Fibroblast of peridontal ligament (primary cell): Measurements from ENCODE around the gene TARDBP.
"Not testable (repeated sequence)": the region's sequence is repeated elsewhere in the genome, so short reads cannot be mapped to it uniquely, and the experiment has no call there.

Experiments used
- DNase-seq: peaks from one replicate; pipeline ENCODE4 v3.0.0-alpha.2; 2010; ENCODE audit errors: extremely low read depth

The TARDBP gene

DNA sequence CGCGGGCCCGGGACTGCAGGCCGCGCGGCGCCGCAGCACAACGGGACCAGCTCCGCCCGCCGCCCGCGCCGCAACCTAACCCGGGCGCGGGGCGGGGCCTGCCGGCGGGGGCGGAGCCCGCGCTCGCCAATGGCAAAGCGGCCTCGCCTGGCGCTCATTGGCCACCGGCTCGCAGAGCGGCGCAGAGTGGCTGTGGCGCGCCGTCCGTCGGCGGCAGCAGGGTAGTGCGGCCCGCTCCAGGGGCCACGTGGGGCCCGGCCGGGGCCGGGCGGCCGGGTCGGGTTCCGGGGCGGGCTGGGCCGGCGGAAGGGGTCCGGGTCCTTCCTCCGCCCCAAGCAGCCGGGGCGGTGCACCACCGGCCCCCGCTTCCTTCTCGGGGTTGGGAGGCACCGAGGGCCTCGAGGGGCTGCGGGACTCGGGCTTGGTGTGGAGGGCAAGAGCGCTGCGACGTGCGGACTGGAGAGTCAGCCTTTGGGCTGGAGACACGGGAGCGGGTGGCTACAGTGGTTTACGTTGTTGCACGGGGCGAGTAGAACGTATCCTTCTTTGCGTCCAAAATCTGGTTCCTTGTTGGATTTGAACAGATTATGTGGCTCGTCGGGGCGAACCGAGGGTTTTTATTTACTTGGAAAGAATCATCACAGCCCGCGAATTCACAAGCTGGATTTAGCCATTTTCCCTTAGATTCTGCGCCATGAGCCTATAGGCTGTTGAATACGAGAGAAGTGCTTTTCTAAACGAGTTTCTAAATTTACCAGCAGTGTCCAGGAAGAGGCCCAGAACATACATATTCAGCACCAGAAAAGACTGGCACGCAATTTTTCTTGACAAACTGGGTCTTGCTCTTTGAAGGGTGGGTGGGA lies 47.7 kb downstream of the TARDBP start, which contains the start of gene SRM:
Gene SRM (minus strand): TSS at position 51 of the 863 bp plus-strand sequence. CDS start 75 bp downstream, outside the sequence.
- DNase-seq = peak; percentile 79

GRCh38 chr1:11061652-11062365 lies 49.4 kb downstream of the TARDBP start:
- no peak for DNase-seq

- peak; percentile 68 for DNase-seq
Observed at GRCh38 chr1:11062965-11063401, 50.5 kb downstream of the TARDBP start.

GRCh38 chr1:11063937-11064537 lies 51.6 kb downstream of the TARDBP start:
- not testable (repeated sequence) for DNase-seq

- DNase-seq = no peak
Observed at GRCh38 chr1:11064942-11065341, 52.5 kb downstream of the TARDBP start.

DNA sequence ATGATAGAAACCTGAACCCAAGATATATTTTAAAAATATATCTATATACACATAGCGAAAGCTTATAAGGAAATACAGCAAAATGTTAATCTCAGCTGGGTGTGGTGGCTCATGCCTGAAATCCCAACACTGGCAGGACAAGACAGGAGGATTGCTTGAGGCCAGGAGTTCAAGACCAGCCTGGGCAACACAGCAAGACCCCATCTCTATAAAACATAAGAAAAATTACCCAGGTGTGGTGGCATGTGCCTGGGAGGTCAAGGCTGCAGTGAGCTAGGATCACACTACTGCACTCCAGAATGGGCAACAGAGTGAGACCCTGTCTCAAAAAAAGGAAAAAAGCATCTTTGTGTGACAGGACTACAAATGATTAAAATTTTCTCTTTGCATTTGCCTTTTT lies 53.3 kb downstream of the TARDBP start:
- DNase-seq = no peak

DNA sequence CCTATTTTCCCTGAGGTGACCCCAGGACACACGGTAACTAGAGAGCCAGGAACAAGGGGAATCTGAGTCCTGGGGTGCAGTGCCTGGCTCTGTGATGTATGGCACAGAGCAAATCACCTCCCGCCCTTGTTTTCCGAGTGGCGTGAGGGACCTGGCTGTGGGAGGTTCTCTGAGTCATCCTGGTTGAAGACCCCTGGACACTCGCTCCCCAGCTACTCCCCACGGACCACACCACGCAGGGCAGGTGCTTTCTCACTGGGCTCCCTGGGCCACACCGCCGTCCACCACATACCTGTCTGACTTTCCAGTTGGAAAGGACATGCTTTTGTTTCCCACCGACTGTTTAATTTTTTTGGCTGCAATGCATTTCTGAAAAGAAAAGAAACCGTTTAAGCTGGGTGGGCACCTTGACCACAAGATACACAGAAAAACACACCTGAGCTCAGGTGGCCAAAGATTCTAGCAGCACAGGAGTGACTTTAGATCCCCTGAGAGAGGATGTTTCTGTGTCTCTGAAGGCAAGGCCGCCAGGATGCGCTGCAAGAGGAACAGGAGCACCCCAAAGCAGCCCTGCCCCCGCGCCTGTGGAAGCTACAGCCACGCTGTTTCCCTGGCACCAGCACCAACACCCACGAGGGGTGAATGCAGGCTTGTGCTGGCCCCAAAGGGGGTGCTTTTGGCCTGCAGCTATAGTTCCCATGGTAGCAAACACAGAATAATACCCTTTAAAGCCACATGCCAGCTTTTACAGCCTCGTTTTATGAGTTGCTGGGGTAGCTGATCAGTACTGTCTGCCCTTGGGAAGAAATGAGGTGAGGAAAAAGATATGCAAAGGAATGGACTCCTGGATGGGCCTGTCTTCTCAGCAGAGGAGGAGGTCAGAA lies 55.5 kb downstream of the TARDBP start:
- DNase-seq = no peak

DNA sequence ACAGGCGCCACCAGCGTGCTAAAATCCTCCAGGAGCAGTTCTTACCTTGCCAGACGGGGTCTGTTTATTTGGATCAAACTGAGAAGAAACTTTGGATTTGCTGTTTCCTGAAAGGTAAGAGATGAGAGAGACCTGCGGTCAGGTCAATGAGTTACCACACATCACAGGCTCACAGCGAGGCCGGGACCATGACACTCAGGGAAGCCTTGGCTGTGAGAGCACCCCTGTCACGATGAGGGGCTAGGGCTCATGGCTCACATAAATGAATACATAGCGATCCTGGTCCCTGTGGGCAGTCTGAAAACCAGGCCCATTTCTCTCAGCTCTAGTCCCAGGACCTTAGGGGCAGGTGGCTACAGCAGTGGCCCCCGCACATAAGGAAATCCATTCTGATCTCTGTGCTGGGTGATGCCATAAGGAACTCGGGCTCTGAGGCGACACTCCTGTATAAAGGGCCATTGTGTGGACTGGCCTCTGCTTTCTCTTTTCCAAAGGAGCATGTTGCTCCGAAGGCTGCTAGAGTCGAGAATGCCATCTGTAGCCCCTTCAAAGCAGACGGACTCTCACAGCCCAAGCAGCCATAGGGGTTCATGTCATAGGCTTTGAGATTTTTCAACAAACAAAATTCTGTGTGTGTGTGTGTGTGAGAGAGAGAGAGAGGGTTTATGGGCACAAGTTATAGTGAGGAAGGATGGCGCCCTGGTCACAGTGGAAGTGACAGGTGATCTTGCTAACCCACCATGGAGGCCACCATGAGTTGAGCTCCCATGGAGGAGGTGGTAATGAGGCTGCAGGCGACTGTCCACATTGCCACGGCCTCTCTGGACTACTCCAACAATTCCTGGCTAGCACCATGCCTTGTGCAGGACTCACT lies 56.4 kb downstream of the TARDBP start:
- DNase-seq = no peak

GRCh38 chr1:11070876-11071275 lies 58.4 kb downstream of the TARDBP start:
- DNase-seq = no peak

GRCh38 chr1:11071463-11072215 lies 59.2 kb downstream of the TARDBP start:
- DNase-seq = no peak

DNA sequence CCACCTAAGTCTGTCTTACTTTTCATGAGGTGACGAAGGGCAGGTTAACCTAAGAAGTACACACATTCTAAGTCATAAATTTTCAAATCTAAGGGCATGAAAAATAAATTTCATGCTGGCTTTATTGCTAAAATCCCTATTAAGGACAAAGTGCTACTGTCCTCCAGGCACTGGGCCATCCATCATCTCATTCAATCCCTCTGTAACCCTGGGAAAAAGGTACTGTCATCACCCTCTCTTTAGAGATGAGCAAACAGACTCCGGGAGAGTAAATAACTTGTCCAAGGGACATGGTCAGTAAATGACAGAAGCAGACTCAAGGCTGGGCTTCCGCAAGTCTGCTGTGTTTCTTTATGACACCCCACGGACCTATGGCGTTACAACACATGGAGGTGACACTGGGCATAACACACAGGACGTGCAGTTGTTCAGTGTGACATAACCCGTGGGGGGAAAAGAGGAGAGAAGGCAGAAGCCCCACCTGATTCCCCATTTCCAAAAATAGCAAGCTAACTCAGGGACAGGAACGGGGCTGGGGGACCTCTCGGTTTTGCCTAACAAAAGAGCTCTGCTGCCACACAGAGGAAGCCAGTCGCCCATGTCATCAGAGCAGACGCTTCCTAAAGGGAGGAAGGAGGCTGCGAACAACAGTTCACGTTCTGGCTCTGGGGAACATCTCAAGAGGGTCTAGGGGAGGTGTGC lies 59.9 kb downstream of the TARDBP start:
- no peak for DNase-seq

DNA sequence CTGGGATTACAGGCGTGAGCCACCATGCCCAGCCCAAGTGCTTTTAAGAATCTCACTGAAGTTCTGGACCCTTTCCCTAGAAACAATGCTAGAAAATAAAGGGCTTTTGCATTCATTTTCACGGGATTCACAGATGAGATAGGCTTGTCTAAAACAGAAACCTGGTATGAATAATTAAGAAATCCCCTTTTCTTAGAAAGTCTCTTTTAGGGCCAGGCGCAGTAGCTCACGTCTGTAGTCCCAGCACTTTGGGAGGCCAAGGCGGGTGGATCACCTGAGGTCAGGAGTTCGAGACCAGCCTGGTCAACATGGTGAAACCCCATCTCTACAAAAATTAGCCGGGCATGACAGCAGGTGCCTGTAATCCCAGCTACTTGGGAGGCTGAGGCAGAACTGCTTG lies 60.9 kb downstream of the TARDBP start:
- DNase-seq = not testable (repeated sequence)
